HCT116 (cell line): ENCODE data around the gene VWA1. TPM values are rescaled to one million over a fixed set of nuclear protein-coding genes. Genes with fewer than 3 reads are reported as not detected.
A peak's percentile ranks its signal among the peaks of the same experiment; 100 is the strongest.

Source experiments
- ATAC-seq: fragments of 200-7000 bp; cut with Tn5 transposase; 2 replicates; pipeline ENCODE4 v1.9.1; 2020; ENCODE audit warnings: mild to moderate bottlenecking, moderate library complexity
- BruUV-seq: library from RNA; stranded (reverse); fragments of 400-500 nt; replicated peaks from 2 replicates; lab custom pipeline; 2021; lab: Mats Ljungman, UMichigan
- CTCF ChIA-PET: fragments of 300-600 bp; sonication (Branson Sonifier 250); formaldehyde crosslinking; loops from one replicate; lab custom pipeline; 2021; ENCODE audit warnings: antibody characterized with exemption; lab: Charles Lee
- POLR2A ChIA-PET: fragments of 300-600, 350-600 bp; sonication (Branson Sonifier 250); formaldehyde crosslinking; loops from one replicate; lab custom pipeline; 2021; ENCODE audit warnings: antibody characterized with exemption; lab: Charles Lee
- RAD21 ChIA-PET, 2 experiments: fragments of 300-600 bp; sonication (Branson Sonifier 250); formaldehyde crosslinking; loops; one replicate each; lab custom pipeline; 2023; ENCODE audit warnings: low total read pairs in 2 of 2; ENCODE audit not compliant: uncharacterized antibody in 2 of 2, unreplicated experiment in 2 of 2, low non-redundant PET in 1 of 2; lab: Charles Lee
- DNase-seq: peaks from one replicate; pipeline ENCODE4 v3.0.0-alpha.2; 2010; ENCODE audit warnings: low read depth, low spot score
- H2AFZ ChIP-seq: fragments of 200-600 bp; shearing (Covaris generic), sonication (generic); 2 replicates; pipeline ENCODE4 v1.6.1; 2017; ENCODE audit warnings: low read depth, mixed run types, mixed read lengths, antibody characterized with exemption, low read length; ENCODE audit not compliant: poor library complexity, severe bottlenecking
- H3K27ac ChIP-seq: 2 replicates; pipeline ENCODE4 v1.5.1; 2012; ENCODE audit warnings: low read depth, low read length
- H3K27me3 ChIP-seq: fragments of 200-600 bp; sonication (generic); 2 replicates; pipeline ENCODE4 v1.6.1; 2016; ENCODE audit warnings: mixed run types, low read length, mixed read lengths; ENCODE audit not compliant: insufficient read depth
- H3K36me3 ChIP-seq, 2 experiments: fragments of 200-500 bp in 1 of 2; fragments of 200-600 bp in 1 of 2; sonication (Bioruptor generic) in 1 of 2; sonication (generic) in 1 of 2; 2 replicates each; pipeline versions ENCODE4 v1.5.1 to v1.6.1; 2014 to 2016; ENCODE audit warnings: low read length in 2 of 2, inconsistent platforms in 1 of 2, mixed read lengths in 1 of 2, mixed run types in 1 of 2; ENCODE audit not compliant: insufficient read depth in 2 of 2, control insufficient read depth in 1 of 2
- H3K4me1 ChIP-seq, 2 experiments: fragments of 200-600 bp in 1 of 2; sonication (generic) in 1 of 2; 2 replicates each; pipeline versions ENCODE4 v1.5.1 to v1.6.1; 2012 to 2017; ENCODE audit warnings: low read length in 2 of 2, inconsistent platforms in 1 of 2, mild to moderate bottlenecking in 1 of 2, mixed read lengths in 1 of 2, mixed run types in 1 of 2, moderate library complexity in 1 of 2; ENCODE audit not compliant: insufficient read depth in 2 of 2, control insufficient read depth in 1 of 2
- H3K4me2 ChIP-seq: fragments of 200-600 bp; sonication (generic); 2 replicates; pipeline ENCODE4 v1.6.1; 2017; ENCODE audit warnings: mixed run types, low read length, mixed read lengths
- H3K4me3 ChIP-seq, 2 experiments: fragments of 200-600 bp in 1 of 2; sonication (generic) in 1 of 2; replicated peaks in 1 of 2; 2 replicates each; pipeline ENCODE4 v1.5.1; 2011 to 2016; ENCODE audit warnings: low read length in 2 of 2, control low read depth in 1 of 2, low read depth in 1 of 2, mild to moderate bottlenecking in 1 of 2, mixed read lengths in 1 of 2, mixed run types in 1 of 2
- H3K79me2 ChIP-seq: fragments of 200-600 bp; sonication (generic); 2 replicates; pipeline ENCODE4 v1.6.1; 2017; ENCODE audit warnings: mild to moderate bottlenecking, mixed run types, low read length, moderate library complexity, mixed read lengths; ENCODE audit not compliant: insufficient read depth
- H3K9ac ChIP-seq: fragments of 200-600 bp; sonication (generic); 2 replicates; pipeline ENCODE4 v1.6.1; 2016; ENCODE audit warnings: low read length, mixed read lengths
- H3K9me2 ChIP-seq: fragments of 200-600 bp; sonication (generic), shearing (Covaris generic); 2 replicates; pipeline ENCODE4 v1.6.1; 2017; ENCODE audit warnings: mixed run types, mild to moderate bottlenecking, moderate library complexity; ENCODE audit not compliant: insufficient read depth
- H3K9me3 ChIP-seq, 2 experiments: fragments of 200-500 bp in 1 of 2; fragments of 200-600 bp in 1 of 2; sonication (Bioruptor generic) in 1 of 2; sonication (generic) in 1 of 2; 2 replicates each; pipeline ENCODE4 v1.6.1; 2014 to 2017; ENCODE audit warnings: low read length in 2 of 2, mixed read lengths in 2 of 2, inconsistent platforms in 1 of 2, low read depth in 1 of 2, mild to moderate bottlenecking in 1 of 2, mixed run types in 1 of 2, moderate library complexity in 1 of 2; ENCODE audit not compliant: control insufficient read depth in 1 of 2, insufficient read depth in 1 of 2
- H4K20me1 ChIP-seq: fragments of 200-600 bp; sonication (generic), shearing (Covaris generic); 2 replicates; pipeline ENCODE4 v1.6.1; 2017; ENCODE audit warnings: mixed run types, mild to moderate bottlenecking, moderate library complexity; ENCODE audit not compliant: insufficient read depth
- CBX3 ChIP-seq: IDR thresholded peaks from 2 replicates; pipeline ENCODE4 v1.6.1; 2012; ENCODE audit warnings: low read depth
- CEBPB ChIP-seq: IDR thresholded peaks from 2 replicates; pipeline ENCODE4 v1.6.1; 2012; ENCODE audit warnings: low read depth
- CTCF ChIP-seq, 3 experiments: fragments of 200-600 bp in 1 of 3; sonication (generic) in 1 of 3; IDR thresholded peaks in 2 of 3; conservative IDR thresholded peaks in 1 of 3; 2 replicates each; pipeline ENCODE4 v1.5.1; 2012 to 2017; ENCODE audit warnings: low read depth in 2 of 3, low read length in 2 of 3, antibody characterized with exemption in 1 of 3, borderline replicate concordance in 1 of 3, control low read depth in 1 of 3, mild to moderate bottlenecking in 1 of 3, mixed read lengths in 1 of 3, mixed run types in 1 of 3, moderate library complexity in 1 of 3; ENCODE audit not compliant: insufficient read depth in 1 of 3
- EZH2phosphoT487 ChIP-seq: fragments of 200-600 bp; IDR thresholded peaks from 2 replicates; pipeline ENCODE4 v1.6.1; 2018; ENCODE audit warnings: antibody characterized with exemption, borderline replicate concordance
- FOSL1 ChIP-seq: IDR thresholded peaks from 2 replicates; pipeline ENCODE4 v1.6.1; 2012; ENCODE audit warnings: low read depth
- POLR2A ChIP-seq: IDR thresholded peaks from 2 replicates; pipeline ENCODE4 v1.7.0; 2011; ENCODE audit warnings: borderline replicate concordance; ENCODE audit not compliant: insufficient read depth, insufficient read length; ENCODE audit errors: extremely low read depth
- POLR2AphosphoS5 ChIP-seq: IDR thresholded peaks from 2 replicates; pipeline ENCODE4 v1.6.1; 2011; ENCODE audit warnings: mild to moderate bottlenecking, low read depth, low read length, moderate library complexity
- REST ChIP-seq: IDR thresholded peaks from 2 replicates; pipeline ENCODE4 v1.6.1; 2012; ENCODE audit warnings: low read depth
- SIN3A ChIP-seq: IDR thresholded peaks from 2 replicates; pipeline ENCODE4 v1.6.1; 2012; ENCODE audit warnings: low read depth
- SP1 ChIP-seq: IDR thresholded peaks from 2 replicates; pipeline ENCODE4 v1.6.1; 2012; ENCODE audit warnings: low read depth
- SRF ChIP-seq: IDR thresholded peaks from 2 replicates; pipeline ENCODE4 v1.6.1; 2012; ENCODE audit warnings: low read depth
- TCF7L2 ChIP-seq: IDR thresholded peaks from 2 replicates; pipeline ENCODE4 v1.7.0; 2011; ENCODE audit warnings: borderline replicate concordance, inconsistent platforms; ENCODE audit not compliant: insufficient read depth, insufficient read length; ENCODE audit errors: extremely low read depth
- YY1 ChIP-seq: IDR thresholded peaks from 2 replicates; pipeline ENCODE4 v1.6.1; 2011; ENCODE audit warnings: low read length, low read depth, moderate library complexity, mild to moderate bottlenecking; ENCODE audit not compliant: insufficient replicate concordance; ENCODE audit errors: extremely low read depth
- ZFX ChIP-seq: fragments of 450-650 bp; IDR thresholded peaks from 2 replicates; pipeline ENCODE4 v1.6.1; 2017
- intact Hi-C: fragments of 100-400 bp; cut with micrococcal nuclease; formaldehyde crosslinking; loops from 2 replicates; pipeline ENCODE4 v1.10.0; 2022
- total RNA-seq: library from RNA; stranded (reverse); gene quantifications from one replicate; pipeline ENCODE4 v1.2.1, GENCODE V29; 2021; ENCODE audit not compliant: unreplicated experiment

Gene VWA1
- total RNA-seq, 1 experiment from 2014 or later: 50.6 TPM

- H3K79me2 ChIP-seq: peaks cover 85% of the 10 kb centered on the region
- no peaks in the 10 kb centered on the region for H3K9me3 ChIP-seq
- ChIA-PET POLR2A (interaction anchor here (0.7 kb wide), 1 partner anchor 9 kb away, joined by 3 read pairs; no protein-coding TSS in a partner anchor), CTCF (interaction anchor here (1.0 to 1.6 kb wide), 6 partner anchors 12 to 102 kb away, joined by 3 to 9 read pairs (median 4); partner anchors contain the start of gene AURKAIP1), RAD21 (no interaction called here)
- H3K4me1 ChIP-seq: peaks cover 19 to 56% of the 10 kb centered on the region in 2 experiments
- H4K20me1 ChIP-seq: peaks cover 5% of the 10 kb centered on the region; the same call in 1 of the 2 replicates
- no peak overlapping the region for H3K4me3 ChIP-seq
- ATAC-seq (peak; percentile 19; the same call in 1 of the 2 replicates), DNase-seq (peak; percentile 52)
- intact Hi-C loops: loop anchor here (2.0 kb wide), 1 partner anchor 39 kb away; no protein-coding TSS in a partner anchor
- BruUV-seq: no TSS peak
- peaks cover 20 to 49% of the 10 kb centered on the region in 2 experiments for H3K36me3 ChIP-seq
- H3K9me2 ChIP-seq: no peaks in the 10 kb centered on the region
- no peak for TF ChIP-seq SP1
- no peak for TF ChIP-seq ZFX
- TF ChIP-seq SRF: no peak
- no peak for TF ChIP-seq REST
- TF ChIP-seq SIN3A: no peak
- TF ChIP-seq YY1: peak; percentile 17
- no peak; the same call in 1 of the 2 replicates for TF ChIP-seq POLR2AphosphoS5
- TF ChIP-seq TCF7L2: no peak
- peak in 2 of 3 experiments; percentile 87; a peak in 4 of 6 replicates for TF ChIP-seq CTCF (IDR thresholded peaks at IDR 0.05 in 2 of 3, conservative IDR thresholded peaks at IDR 0.05 in 1 of 3; ENCODE audit: borderline replicate concordance in 1 of 3, insufficient read depth in 1 of 3, low read depth in 2 of 3, low read length in 2 of 3)
- TF ChIP-seq FOSL1: no peak
- no peak for TF ChIP-seq EZH2phosphoT487
- TF ChIP-seq CEBPB: no peak
- no peak for TF ChIP-seq POLR2A
- TF ChIP-seq CBX3: no peak
- peak overlapping the region; percentile 86 for H3K27ac ChIP-seq
- H3K9ac ChIP-seq: no peak overlapping the region
- H3K27me3 ChIP-seq: no peaks in the 10 kb centered on the region
- H2AFZ ChIP-seq: no peak overlapping the region
- peak overlapping the region; percentile 98; the same call in 1 of the 2 replicates for H3K4me2 ChIP-seq
Observed at GRCh38 chr1:1402072-1402900, 33.2 kb upstream of the VWA1 start.
